ENCODE measurements around the gene ZXDC.

ZXDC gene

GRCh38 chr3:126432361-126433104 is 43.2 kb downstream of the ZXDC start:
- DNase-seq: no peak

- no peak for DNase-seq
Measured at GRCh38 chr3:126431103-126431534, 44.6 kb downstream of the ZXDC start.

- no peak for DNase-seq
Measured at GRCh38 chr3:126424751-126425150, 50.9 kb downstream of the ZXDC start.

- DNase-seq: no peak
Measured at GRCh38 chr3:126424039-126424717, 51.5 kb downstream of the ZXDC start.

GRCh38 chr3:126423191-126424038 is 52.3 kb downstream of the ZXDC start:
- DNase-seq: no peak

GRCh38 chr3:126422571-126423091 is 53.1 kb downstream of the ZXDC start:
- DNase-seq: no peak

GRCh38 chr3:126422121-126422520 is 53.6 kb downstream of the ZXDC start:
- DNase-seq: no peak

- no peak for DNase-seq
Measured at GRCh38 chr3:126421573-126422119, 54.0 kb downstream of the ZXDC start.

GRCh38 chr3:126419886-126420786 is 55.6 kb downstream of the ZXDC start:
- no peak for DNase-seq

GRCh38 chr3:126419151-126419703 is 56.5 kb downstream of the ZXDC start:
- DNase-seq: no peak

- no peak for DNase-seq
Measured at GRCh38 chr3:126418661-126419131, 57.0 kb downstream of the ZXDC start.

GRCh38 chr3:126417981-126418530 is 57.6 kb downstream of the ZXDC start:
- DNase-seq: no peak

- no peak for DNase-seq
Measured at GRCh38 chr3:126417515-126417914, 58.2 kb downstream of the ZXDC start.

- DNase-seq: no peak
Measured at GRCh38 chr3:126416943-126417342, 58.7 kb downstream of the ZXDC start.

- DNase-seq: no peak
Measured at GRCh38 chr3:126415661-126416591, 59.8 kb downstream of the ZXDC start.

GRCh38 chr3:126414961-126415660 is 60.6 kb downstream of the ZXDC start:
- DNase-seq: no peak

GRCh38 chr3:126414406-126414805 is 61.3 kb downstream of the ZXDC start:
- no peak for DNase-seq

GRCh38 chr3:126413693-126414080 is 62.0 kb downstream of the ZXDC start:
- DNase-seq: no peak

Measured in central memory CD4-positive, alpha-beta T cell (primary cell).